ENCODE results near the gene UBTD1.

DNA sequence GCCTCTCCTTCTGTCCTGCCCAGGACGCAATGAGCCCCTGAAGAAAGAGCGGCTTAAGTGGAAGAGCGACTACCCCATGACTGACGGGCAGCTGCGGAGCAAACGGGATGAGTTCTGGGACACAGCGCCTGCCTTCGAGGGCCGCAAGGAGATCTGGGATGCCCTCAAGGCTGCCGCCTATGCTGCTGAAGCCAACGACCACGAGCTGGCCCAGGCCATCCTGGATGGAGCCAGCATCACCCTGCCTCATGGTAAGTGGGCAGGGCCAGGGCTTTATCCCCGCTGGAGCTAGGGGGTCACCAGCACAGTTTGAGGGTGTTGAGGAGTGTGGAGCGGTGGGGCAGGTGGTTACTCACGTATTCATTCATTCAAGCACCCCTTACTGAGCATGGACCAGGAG, 69.2 kb downstream of the UBTD1 start:
- TF ChIP-seq, protein P1, sequence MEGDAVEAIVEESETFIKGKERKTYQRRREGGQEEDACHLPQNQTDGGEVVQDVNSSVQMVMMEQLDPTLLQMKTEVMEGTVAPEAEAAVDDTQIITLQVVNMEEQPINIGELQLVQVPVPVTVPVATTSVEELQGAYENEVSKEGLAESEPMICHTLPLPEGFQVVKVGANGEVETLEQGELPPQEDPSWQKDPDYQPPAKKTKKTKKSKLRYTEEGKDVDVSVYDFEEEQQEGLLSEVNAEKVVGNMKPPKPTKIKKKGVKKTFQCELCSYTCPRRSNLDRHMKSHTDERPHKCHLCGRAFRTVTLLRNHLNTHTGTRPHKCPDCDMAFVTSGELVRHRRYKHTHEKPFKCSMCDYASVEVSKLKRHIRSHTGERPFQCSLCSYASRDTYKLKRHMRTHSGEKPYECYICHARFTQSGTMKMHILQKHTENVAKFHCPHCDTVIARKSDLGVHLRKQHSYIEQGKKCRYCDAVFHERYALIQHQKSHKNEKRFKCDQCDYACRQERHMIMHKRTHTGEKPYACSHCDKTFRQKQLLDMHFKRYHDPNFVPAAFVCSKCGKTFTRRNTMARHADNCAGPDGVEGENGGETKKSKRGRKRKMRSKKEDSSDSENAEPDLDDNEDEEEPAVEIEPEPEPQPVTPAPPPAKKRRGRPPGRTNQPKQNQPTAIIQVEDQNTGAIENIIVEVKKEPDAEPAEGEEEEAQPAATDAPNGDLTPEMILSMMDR (IDR thresholded peaks at IDR 0.05 in 4 of 5, conservative IDR thresholded peaks at IDR 0.05 in 1 of 5), result no peak
- no peak for TF ChIP-seq POLR2A (IDR thresholded peaks at IDR 0.05)

Data from gastrocnemius medialis (tissue), 4 donors.